Measurements from ENCODE around the gene CLN6.
"Not testable (repeated sequence)": the region's sequence is repeated elsewhere in the genome, so short reads cannot be mapped to it uniquely, and the experiment has no call there.

Gene CLN6

GRCh38 chr15:68252925-68253534, 23.5 kb upstream of the CLN6 start:
- DNase-seq = peak; percentile 81

- no peak for DNase-seq
Measured at GRCh38 chr15:68249058-68249713, 19.7 kb upstream of the CLN6 start.

GRCh38 chr15:68244235-68244634, 14.7 kb upstream of the CLN6 start:
- no peak for DNase-seq

GRCh38 chr15:68241088-68241935, 11.8 kb upstream of the CLN6 start:
- no peak for DNase-seq

GRCh38 chr15:68239025-68239424, 9.5 kb upstream of the CLN6 start:
- no peak for DNase-seq

GRCh38 chr15:68235022-68235421, 5.5 kb upstream of the CLN6 start:
- no peak for DNase-seq

- not testable (repeated sequence) for DNase-seq
Measured at GRCh38 chr15:68234520-68234919, 5.0 kb upstream of the CLN6 start.

- DNase-seq = no peak
Measured at GRCh38 chr15:68234060-68234459, 4.5 kb upstream of the CLN6 start.

- DNase-seq = no peak
Measured at GRCh38 chr15:68232937-68233336, 3.4 kb upstream of the CLN6 start.

GRCh38 chr15:68232449-68232848, 2.9 kb upstream of the CLN6 start:
- no peak for DNase-seq

- no peak for DNase-seq
Measured at GRCh38 chr15:68231102-68231818, 1.7 kb upstream of the CLN6 start.

- DNase-seq = peak; percentile 6
Measured at GRCh38 chr15:68230157-68231100, 901 bp upstream of the CLN6 start.

- DNase-seq = peak; percentile 10
Measured at GRCh38 chr15:68228971-68229385, 550 bp downstream of the CLN6 start.

- peak; percentile 9 for DNase-seq
Measured at GRCh38 chr15:68228143-68228970, 1.2 kb downstream of the CLN6 start.

- no peak for DNase-seq
Measured at GRCh38 chr15:68227643-68228142, 1.8 kb downstream of the CLN6 start.

- DNase-seq = not testable (repeated sequence)
Measured at GRCh38 chr15:68225442-68225841, 4.1 kb downstream of the CLN6 start.

- DNase-seq = no peak
Measured at GRCh38 chr15:68224546-68225250, 4.8 kb downstream of the CLN6 start.

- no peak for DNase-seq
Measured at GRCh38 chr15:68224108-68224507, 5.4 kb downstream of the CLN6 start.

GRCh38 chr15:68223171-68223570, 6.4 kb downstream of the CLN6 start:
- no peak for DNase-seq

GRCh38 chr15:68222432-68222743, 7.1 kb downstream of the CLN6 start:
- not testable (repeated sequence) for DNase-seq
